Activated CD4-positive, alpha-beta T cell treated with anti-CD3 and anti-CD28 coated beads for 48 hours (primary cell): ENCODE data around the gene SEPSECS.

ENCODE experiments used
- DNase-seq: peaks from one replicate; pipeline ENCODE4 v3.0.0-alpha.2; 2020

The SEPSECS gene

GRCh38 chr4:25154594-25155265 is 5.5 kb downstream of the SEPSECS start:
- DNase-seq: no peak

DNA sequence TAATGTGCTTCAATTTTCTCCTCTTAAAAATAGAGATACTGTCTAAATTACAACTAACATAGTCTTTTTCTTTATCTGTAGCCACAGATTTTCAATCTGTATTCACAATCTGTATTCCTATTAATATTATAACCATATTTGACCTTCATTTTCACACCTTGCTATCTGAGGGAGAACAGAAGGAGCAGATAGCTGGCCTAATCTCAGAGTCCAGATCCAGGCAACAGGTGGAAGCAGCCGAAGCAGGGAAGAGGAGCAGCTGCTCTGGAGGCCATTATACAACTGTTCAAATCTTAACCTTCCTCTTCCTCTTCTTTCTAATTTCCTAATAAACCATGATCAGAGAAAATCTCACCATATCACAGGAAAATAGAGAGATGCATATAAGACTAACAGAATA is 14.2 kb downstream of the SEPSECS start:
- DNase-seq: no peak

DNA sequence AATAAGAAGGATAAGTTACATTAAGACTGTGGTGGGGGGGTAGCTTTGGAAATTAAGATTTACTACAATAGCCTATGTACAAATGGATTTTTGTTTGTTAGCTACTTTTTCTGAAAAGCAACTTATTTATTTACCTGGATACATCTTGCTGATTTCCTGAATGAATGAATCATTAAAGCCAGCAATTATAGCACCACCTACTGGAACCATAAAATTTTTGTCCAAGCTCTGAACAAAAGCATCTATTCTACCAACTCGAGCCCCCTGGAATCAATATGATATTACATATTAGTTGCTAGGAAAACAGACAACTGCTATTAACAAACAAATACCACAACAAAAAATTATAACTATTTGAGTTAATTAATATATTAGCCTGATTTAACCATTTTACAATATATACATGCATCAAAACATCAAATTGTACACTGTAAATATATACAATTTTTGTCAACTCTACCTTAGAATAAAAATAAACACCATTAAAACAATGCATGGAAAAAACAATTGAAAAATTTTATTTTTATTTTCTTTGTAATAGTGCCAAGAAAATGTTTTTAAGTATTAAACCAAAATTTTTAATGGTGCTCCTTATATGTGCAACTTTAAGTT is 15.3 kb downstream of the SEPSECS start:
- DNase-seq: no peak

- no peak for DNase-seq
These were observed 17.8 kb downstream of the SEPSECS start for GRCh38 chr4:25142468-25142867.

GRCh38 chr4:25141592-25141991 is 18.7 kb downstream of the SEPSECS start:
- DNase-seq: no peak

GRCh38 chr4:25133132-25133531 is 27.1 kb downstream of the SEPSECS start:
- DNase-seq: no peak

GRCh38 chr4:25131926-25132325 is 28.3 kb downstream of the SEPSECS start:
- DNase-seq: no peak

DNA sequence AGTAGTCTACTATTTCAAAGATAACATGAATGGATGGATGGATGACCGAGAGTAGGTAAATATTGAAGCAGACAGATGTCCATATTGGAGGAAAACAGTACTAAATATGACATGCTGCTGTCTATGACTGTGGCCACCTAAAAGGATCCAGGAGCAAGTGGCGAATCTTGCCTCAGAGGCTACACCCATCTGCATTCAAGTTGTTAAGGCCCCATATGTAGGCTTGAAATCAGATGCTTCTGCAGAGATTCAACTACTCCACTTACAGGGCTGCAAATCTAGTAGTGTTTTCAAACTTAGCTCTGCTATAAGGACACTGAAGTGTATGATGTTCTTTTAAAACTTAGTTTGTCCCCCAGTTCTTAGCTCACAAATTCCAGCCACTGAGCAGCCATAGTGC is 28.9 kb downstream of the SEPSECS start:
- no peak for DNase-seq

DNA sequence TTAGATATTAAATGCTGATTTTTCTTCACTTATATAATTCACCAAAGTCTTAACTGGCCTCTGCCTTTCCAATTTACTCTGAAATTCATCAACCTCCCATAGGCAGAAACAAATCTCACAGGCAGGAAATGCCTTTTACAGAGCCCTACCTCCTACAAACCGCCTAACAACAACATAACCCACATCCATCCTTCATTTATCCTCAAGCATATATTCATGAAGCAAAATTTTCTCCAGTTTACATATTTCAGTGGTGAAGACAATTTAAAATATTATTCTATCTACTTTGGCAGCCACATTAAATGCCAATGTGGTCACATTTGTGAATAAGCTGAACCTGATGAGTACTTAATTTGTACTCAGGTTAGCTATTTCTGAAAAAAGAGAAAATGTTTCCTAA is 30.3 kb downstream of the SEPSECS start:
- no peak for DNase-seq

DNA sequence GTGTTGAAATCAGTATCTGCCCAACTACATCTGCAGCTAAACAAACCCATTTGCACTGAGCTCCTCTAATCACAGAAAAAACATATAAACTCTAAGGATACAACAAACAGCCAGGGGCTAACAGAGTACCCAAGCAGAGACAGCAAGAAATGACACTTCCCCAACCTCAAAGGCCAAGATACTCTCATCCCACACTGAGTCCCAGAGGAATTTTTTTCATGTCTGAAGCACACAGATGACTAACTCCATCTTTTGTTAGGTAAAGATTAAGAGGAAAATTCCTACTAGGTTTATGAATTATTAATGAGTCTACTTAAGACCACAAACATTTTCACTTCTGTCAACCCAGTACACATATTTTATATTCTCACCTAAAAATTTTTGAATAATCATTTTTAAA is 31.6 kb downstream of the SEPSECS start:
- DNase-seq: no peak

DNA sequence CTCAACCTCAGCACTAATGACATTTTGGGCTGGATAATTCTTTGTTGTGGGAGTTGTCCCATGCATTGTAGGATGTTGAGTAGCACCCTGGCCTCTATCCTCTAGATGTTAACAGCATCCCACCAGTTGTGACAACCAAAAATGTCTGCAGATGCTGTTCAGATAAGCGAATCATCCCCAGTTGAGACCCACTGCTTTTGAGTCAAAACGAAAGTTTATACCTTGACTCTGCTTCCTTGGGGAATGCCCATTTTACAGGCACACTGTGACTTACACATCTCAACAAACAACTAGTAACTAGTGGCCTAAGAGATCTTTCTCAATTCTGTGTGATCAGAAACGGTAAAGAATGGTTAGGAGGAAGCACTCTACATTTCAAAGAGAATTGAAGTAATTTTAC is 37.0 kb downstream of the SEPSECS start:
- DNase-seq: peak; percentile 22

DNA sequence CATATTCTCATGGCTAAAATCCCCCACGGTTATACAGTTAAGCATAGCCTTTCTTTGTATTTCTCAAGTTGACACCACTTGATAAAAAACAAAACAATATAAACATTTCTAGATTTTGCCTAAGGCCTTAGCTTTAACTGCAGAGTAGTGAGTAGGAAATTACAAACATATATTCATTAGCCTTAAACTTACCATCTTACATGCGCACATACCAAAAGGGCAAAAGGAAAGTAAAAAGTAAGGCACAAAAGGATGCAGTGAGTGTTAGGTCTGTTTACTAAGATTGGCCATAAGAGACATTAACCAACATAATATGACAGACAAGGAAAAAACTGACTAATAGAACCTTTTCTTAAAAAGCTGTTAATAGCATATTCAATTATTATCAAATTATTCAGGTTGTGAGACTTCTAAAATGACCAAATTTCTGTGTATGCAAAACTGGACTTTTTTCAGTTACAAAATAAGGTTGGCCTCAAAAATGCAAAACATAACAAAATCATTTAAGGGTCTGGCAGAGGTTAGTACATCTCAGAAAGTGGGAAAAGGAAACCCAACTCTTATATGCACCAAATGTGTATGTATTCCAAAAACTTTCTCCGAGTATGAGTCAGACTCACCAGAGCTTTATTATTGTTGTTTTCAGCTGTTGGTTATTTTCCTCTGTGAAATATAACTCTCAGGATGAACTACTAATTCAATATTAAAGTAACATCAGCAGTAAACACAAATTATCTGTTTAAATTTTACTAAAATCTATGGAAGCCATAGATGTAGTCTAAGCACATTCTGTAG is 39.9 kb downstream of the SEPSECS start:
- DNase-seq: no peak

- DNase-seq: no peak
These were observed 42.4 kb downstream of the SEPSECS start for GRCh38 chr4:25117716-25118472.

- DNase-seq: no peak
These were observed 43.0 kb downstream of the SEPSECS start for GRCh38 chr4:25117274-25117673.

DNA sequence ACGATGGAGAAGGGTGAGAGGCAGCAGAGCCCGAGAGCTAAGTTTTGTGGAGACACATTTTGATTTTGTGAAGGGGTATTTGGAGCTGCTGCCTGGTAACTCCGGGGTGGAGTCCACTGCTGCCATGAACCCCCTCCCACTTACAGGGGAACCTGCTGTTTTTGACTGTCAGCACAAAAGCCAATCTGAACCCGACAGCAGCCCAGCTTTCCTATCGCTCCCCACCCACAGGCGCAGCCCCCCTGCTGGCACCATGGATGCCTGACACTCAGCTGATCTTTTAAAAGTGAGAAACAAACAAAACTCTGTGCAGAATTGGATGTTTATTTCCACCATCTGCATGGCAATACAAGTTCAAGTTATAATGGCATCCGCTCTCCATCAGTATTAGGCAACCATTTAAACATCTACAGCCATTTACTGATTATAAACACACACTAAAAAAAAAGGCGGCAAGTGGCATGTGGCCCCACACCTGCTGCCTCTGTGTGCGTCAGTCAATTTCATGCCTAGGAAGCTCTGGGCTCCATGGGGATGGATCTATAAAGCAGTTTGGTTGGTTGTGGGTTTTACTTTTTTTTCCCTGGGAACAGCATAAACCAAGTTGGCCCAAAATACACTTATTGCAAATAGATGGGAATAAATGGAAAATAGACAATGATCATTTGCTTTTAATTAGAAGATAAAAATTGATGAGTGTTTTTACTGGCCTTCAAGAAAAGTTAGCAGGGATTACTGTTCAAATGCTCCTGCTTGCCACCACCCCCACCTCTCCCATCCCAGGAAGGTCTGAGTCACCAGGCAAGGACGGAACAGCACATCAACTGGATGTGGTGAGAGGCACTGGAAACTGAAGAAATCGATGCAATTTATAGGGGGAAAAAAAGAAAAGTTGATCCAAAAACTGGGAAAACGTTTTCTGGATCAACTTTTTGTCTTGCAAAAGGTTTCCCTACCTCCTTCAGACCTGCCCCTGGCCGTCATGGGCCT is 46.0 kb downstream of the SEPSECS start:
- no peak for DNase-seq

DNA sequence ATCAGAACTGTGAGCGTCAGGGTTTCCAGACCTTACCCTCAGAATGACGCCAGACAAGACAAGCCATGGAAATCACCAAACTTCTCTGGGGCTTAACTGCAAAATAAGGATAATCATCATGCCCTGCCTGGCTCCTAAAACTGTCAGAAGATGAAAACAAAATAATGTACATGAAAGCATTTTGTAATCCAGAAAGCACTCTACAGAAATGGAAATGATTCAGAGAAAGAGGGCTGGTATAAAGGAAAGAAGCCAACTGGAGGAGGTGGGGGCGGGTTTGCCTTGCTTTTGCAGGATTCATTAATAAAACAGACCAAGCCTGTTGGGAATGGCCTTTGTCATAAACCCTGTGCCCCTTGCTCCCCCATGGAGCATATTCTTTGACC is 47.3 kb downstream of the SEPSECS start:
- no peak for DNase-seq

- no peak for DNase-seq
These were observed 47.8 kb downstream of the SEPSECS start for GRCh38 chr4:25112366-25112994.

- no peak for DNase-seq
These were observed 48.5 kb downstream of the SEPSECS start for GRCh38 chr4:25111648-25112196.

- DNase-seq: no peak
These were observed 49.5 kb downstream of the SEPSECS start for GRCh38 chr4:25110527-25111329.

- no peak for DNase-seq
These were observed 50.7 kb downstream of the SEPSECS start for GRCh38 chr4:25109511-25109910.
